Stimulated activated CD8-positive, alpha-beta memory T cell treated with anti-CD3 and anti-CD28 coated beads, Interleukin-12 subunit alpha, Interleukin-12 subunit beta, amount 100 ng/mL, for 24 hours (primary cell): ENCODE measurements around the gene PARD3B.
"Not testable (repeated sequence)": the region's sequence is repeated elsewhere in the genome, so short reads cannot be mapped to it uniquely, and the experiment has no call there.

Experiments
- DNase-seq: peaks from one replicate; pipeline ENCODE4 v3.0.0-alpha.2; 2020; ENCODE audit errors: extremely low read depth

PARD3B gene

GRCh38 chr2:205193125-205193835, 648.0 kb downstream of the PARD3B start:
- DNase-seq = no peak

- DNase-seq = no peak
These were observed 648.6 kb downstream of the PARD3B start for GRCh38 chr2:205193836-205194228.

GRCh38 chr2:205197468-205198139, 652.3 kb downstream of the PARD3B start:
- DNase-seq = no peak

- DNase-seq = no peak
These were observed 652.9 kb downstream of the PARD3B start for GRCh38 chr2:205198140-205198525.

- no peak for DNase-seq
These were observed 654.0 kb downstream of the PARD3B start for GRCh38 chr2:205199165-205199850.

- no peak for DNase-seq
These were observed 665.2 kb downstream of the PARD3B start for GRCh38 chr2:205210494-205210893.

- DNase-seq = no peak
These were observed 667.1 kb downstream of the PARD3B start for GRCh38 chr2:205212357-205212756.

- no peak for DNase-seq
These were observed 670.8 kb downstream of the PARD3B start for GRCh38 chr2:205216092-205216491.

GRCh38 chr2:205216580-205216979, 671.3 kb downstream of the PARD3B start:
- no peak for DNase-seq

- no peak for DNase-seq
These were observed 671.7 kb downstream of the PARD3B start for GRCh38 chr2:205217004-205217403.

GRCh38 chr2:205218056-205218455, 672.8 kb downstream of the PARD3B start:
- DNase-seq = no peak

- DNase-seq = not testable (repeated sequence)
These were observed 673.5 kb downstream of the PARD3B start for GRCh38 chr2:205218816-205219215.

- DNase-seq = no peak
These were observed 675.3 kb downstream of the PARD3B start for GRCh38 chr2:205220559-205220958.

- DNase-seq = no peak
These were observed 686.8 kb downstream of the PARD3B start for GRCh38 chr2:205232086-205232485.

GRCh38 chr2:205235434-205235833, 690.2 kb downstream of the PARD3B start:
- no peak for DNase-seq

GRCh38 chr2:205237524-205237923, 692.2 kb downstream of the PARD3B start:
- DNase-seq = no peak

- no peak for DNase-seq
These were observed 699.7 kb downstream of the PARD3B start for GRCh38 chr2:205245001-205245400.

GRCh38 chr2:205245652-205246051, 700.4 kb downstream of the PARD3B start:
- no peak for DNase-seq

GRCh38 chr2:205259121-205259520, 713.8 kb downstream of the PARD3B start:
- no peak for DNase-seq

- no peak for DNase-seq
These were observed 716.3 kb downstream of the PARD3B start for GRCh38 chr2:205261516-205262020.

- DNase-seq = no peak
These were observed 722.0 kb downstream of the PARD3B start for GRCh38 chr2:205267323-205267722.

GRCh38 chr2:205270689-205271088, 725.4 kb downstream of the PARD3B start:
- no peak for DNase-seq

GRCh38 chr2:205273148-205273547, 727.9 kb downstream of the PARD3B start:
- DNase-seq = no peak
